ENCODE data around the gene INTS2. TPM values are rescaled to one million over a fixed set of nuclear protein-coding genes. Genes with fewer than 3 reads are reported as not detected.
"Not testable (repeated sequence)": the region's sequence is repeated elsewhere in the genome, so short reads cannot be mapped to it uniquely, and the experiment has no call there.

INTS2 gene
- total RNA-seq, 3 donors from 2014 or later (not counting 1 experiment from before 2014, with no cell fraction given): 14.2 to 21.0 (median 14.6) TPM

- no peaks in the 10 kb centered on the region for H3K9me3 Mint-ChIP-seq
- Histone ChIP-seq H3K36me3 (ENCODE audit: control insufficient read depth, insufficient read depth, low read length) (peaks cover 28% of the 10 kb centered on the region), H3K4me1 (ENCODE audit: control insufficient read depth, insufficient read depth, low read length) (peaks cover 6% of the 10 kb centered on the region), H3K27me3 (ENCODE audit: control insufficient read depth, insufficient read depth, low read length) (no peaks in the 10 kb centered on the region), H3K4me3 (ENCODE audit: low read length) (no peak overlapping the region), H3K9me3 (ENCODE audit: control insufficient read depth, insufficient read depth, low read length) (no peaks in the 10 kb centered on the region), H3K27ac (ENCODE audit: low read length) (no peak overlapping the region)
- peak overlapping the region; percentile 85 to 87 for H3K27ac Mint-ChIP-seq
- TF ChIP-seq CTCF (IDR thresholded peaks at IDR 0.05): no peak
- H3K36me3 Mint-ChIP-seq: peaks cover 8% of the 10 kb centered on the region
- 98% methylated on average over 3 of the region's 3 CpGs for WGBS (ENCODE audit: insufficient coverage)
- peak overlapping the region; percentile 59 for H3K4me3 Mint-ChIP-seq
- no peaks in the 10 kb centered on the region for H3K27me3 Mint-ChIP-seq (ENCODE audit: low read depth in 2 of 2)
- no peak for ATAC-seq
- DNase-seq: no peak
- peaks cover 0 to 12% of the 10 kb centered on the region in 2 donors for H3K4me1 Mint-ChIP-seq
- intact Hi-C loops (cut with micrococcal nuclease): no loop called here
These were observed 24.5 kb downstream of the INTS2 start for GRCh38 chr17:61903251-61903650.

GRCh38 chr17:61897548-61898180, 30.1 kb downstream of the INTS2 start:
- Histone ChIP-seq H3K27me3 (ENCODE audit: control insufficient read depth, insufficient read depth, low read length) (no peaks in the 10 kb centered on the region), H3K27ac (ENCODE audit: low read length) (no peak overlapping the region), H3K4me3 (ENCODE audit: low read length) (no peak overlapping the region), H3K4me1 (ENCODE audit: control insufficient read depth, insufficient read depth, low read length) (no peaks in the 10 kb centered on the region), H3K9me3 (ENCODE audit: control insufficient read depth, insufficient read depth, low read length) (no peaks in the 10 kb centered on the region), H3K36me3 (ENCODE audit: control insufficient read depth, insufficient read depth, low read length) (peaks cover 31% of the 10 kb centered on the region)
- no peaks in the 10 kb centered on the region for H3K36me3 Mint-ChIP-seq
- no peaks in the 10 kb centered on the region for H3K27me3 Mint-ChIP-seq (ENCODE audit: low read depth in 2 of 2)
- no peak overlapping the region for H3K27ac Mint-ChIP-seq
- 100% methylated on average over 1 of the region's 2 CpGs for WGBS (ENCODE audit: insufficient coverage)
- intact Hi-C loops (cut with micrococcal nuclease): no loop called here
- no peak for ATAC-seq
- DNase-seq: no peak
- H3K4me3 Mint-ChIP-seq: no peak overlapping the region
- H3K4me1 Mint-ChIP-seq: no peaks in the 10 kb centered on the region
- no peak for TF ChIP-seq CTCF (IDR thresholded peaks at IDR 0.05)
- no peaks in the 10 kb centered on the region for H3K9me3 Mint-ChIP-seq

GRCh38 chr17:61895391-61895790, 32.4 kb downstream of the INTS2 start:
- Mint-ChIP-seq H3K4me3 (no peak overlapping the region), H3K27ac (no peak overlapping the region), H3K4me1 (no peaks in the 10 kb centered on the region), H3K9me3 (no peaks in the 10 kb centered on the region), H3K27me3 (ENCODE audit: low read depth in 2 of 2) (no peaks in the 10 kb centered on the region), H3K36me3 (no peaks in the 10 kb centered on the region)
- intact Hi-C loops (cut with micrococcal nuclease): no loop called here
- no peak for TF ChIP-seq CTCF (IDR thresholded peaks at IDR 0.05)
- no CpG with 5 or more reads among the region's 2 CpGs for WGBS (ENCODE audit: insufficient coverage)
- Histone ChIP-seq H3K27ac (ENCODE audit: low read length) (no peak overlapping the region), H3K4me1 (ENCODE audit: control insufficient read depth, insufficient read depth, low read length) (no peaks in the 10 kb centered on the region), H3K9me3 (ENCODE audit: control insufficient read depth, insufficient read depth, low read length) (no peaks in the 10 kb centered on the region), H3K27me3 (ENCODE audit: control insufficient read depth, insufficient read depth, low read length) (no peaks in the 10 kb centered on the region), H3K36me3 (ENCODE audit: control insufficient read depth, insufficient read depth, low read length) (peaks cover 34% of the 10 kb centered on the region), H3K4me3 (ENCODE audit: low read length) (no peak overlapping the region)
- DNase-seq (no peak), ATAC-seq (no peak)

GRCh38 chr17:61894310-61894709, 33.5 kb downstream of the INTS2 start:
- H3K27ac ChIP-seq (ENCODE audit: low read length); H3K4me1 Mint-ChIP-seq; H3K4me3 Mint-ChIP-seq; H3K4me1 ChIP-seq (ENCODE audit: control insufficient read depth, insufficient read depth, low read length); H3K27ac Mint-ChIP-seq; H3K9me3 Mint-ChIP-seq; intact Hi-C loops (cut with micrococcal nuclease); H3K4me3 ChIP-seq (ENCODE audit: low read length); H3K9me3 ChIP-seq (ENCODE audit: control insufficient read depth, insufficient read depth, low read length); ATAC-seq; DNase-seq; H3K27me3 Mint-ChIP-seq (ENCODE audit: low read depth in 2 of 2); H3K36me3 Mint-ChIP-seq; H3K27me3 ChIP-seq (ENCODE audit: control insufficient read depth, insufficient read depth, low read length): not testable (repeated sequence)
- H3K36me3 ChIP-seq (ENCODE audit: control insufficient read depth, insufficient read depth, low read length): peaks cover 35% of the 10 kb centered on the region
- 90% methylated on average over 2 of the region's 5 CpGs for WGBS (ENCODE audit: insufficient coverage)

- intact Hi-C loops (cut with micrococcal nuclease); H3K27me3 ChIP-seq (ENCODE audit: control insufficient read depth, insufficient read depth, low read length); DNase-seq; H3K4me3 ChIP-seq (ENCODE audit: low read length); H3K4me1 Mint-ChIP-seq; H3K36me3 Mint-ChIP-seq; ATAC-seq; H3K27me3 Mint-ChIP-seq (ENCODE audit: low read depth in 2 of 2); H3K4me1 ChIP-seq (ENCODE audit: control insufficient read depth, insufficient read depth, low read length); H3K4me3 Mint-ChIP-seq; H3K27ac ChIP-seq (ENCODE audit: low read length); H3K27ac Mint-ChIP-seq; H3K9me3 Mint-ChIP-seq; H3K9me3 ChIP-seq (ENCODE audit: control insufficient read depth, insufficient read depth, low read length): not testable (repeated sequence)
- 98% methylated on average over 4 of the region's 6 CpGs for WGBS (ENCODE audit: insufficient coverage)
- peaks cover 35% of the 10 kb centered on the region for H3K36me3 ChIP-seq (ENCODE audit: control insufficient read depth, insufficient read depth, low read length)
These were observed 40.0 kb downstream of the INTS2 start for GRCh38 chr17:61887733-61888132.

- intact Hi-C loops (cut with micrococcal nuclease); H3K4me1 Mint-ChIP-seq; H3K4me3 Mint-ChIP-seq; ATAC-seq; H3K9me3 ChIP-seq (ENCODE audit: control insufficient read depth, insufficient read depth, low read length); H3K27ac Mint-ChIP-seq; H3K27me3 ChIP-seq (ENCODE audit: control insufficient read depth, insufficient read depth, low read length); DNase-seq; H3K27ac ChIP-seq (ENCODE audit: low read length); H3K4me1 ChIP-seq (ENCODE audit: control insufficient read depth, insufficient read depth, low read length); H3K4me3 ChIP-seq (ENCODE audit: low read length); H3K9me3 Mint-ChIP-seq; H3K27me3 Mint-ChIP-seq (ENCODE audit: low read depth in 2 of 2); H3K36me3 Mint-ChIP-seq: not testable (repeated sequence)
- peaks cover 32% of the 10 kb centered on the region for H3K36me3 ChIP-seq (ENCODE audit: control insufficient read depth, insufficient read depth, low read length)
- over 99% methylated on average over 8 of the region's 8 CpGs for whole genome bisulfite sequencing (ENCODE audit: insufficient coverage)
These were observed 41.9 kb downstream of the INTS2 start for GRCh38 chr17:61885865-61886264.
